NCI-H460 (cell line): ENCODE measurements around the gene RNF44. TPM values are rescaled to one million over a fixed set of nuclear protein-coding genes. Genes with fewer than 3 reads are reported as not detected.

ENCODE experiments used
- DNase-seq: peaks from one replicate; pipeline ENCODE4 v3.0.0-alpha.2; 2016; ENCODE audit warnings: low read depth; ENCODE audit errors: extremely low read depth
- polyA plus RNA-seq: library from polyadenylated mRNA; depleted of rRNA; stranded (reverse); fragments of >200 nt; gene quantifications from 2 replicates; pipeline ENCODE4 v1.2.3, GENCODE V29; 2014; cell fraction: nucleus; rRNA removed
- total RNA-seq: library from RNA; depleted of rRNA; stranded (reverse); fragments of >200 nt; shearing (Covaris generic); gene quantifications from 2 replicates; pipeline ENCODE4 v1.2.3, GENCODE V29; 2014; rRNA removed

RNF44 gene
- total RNA-seq, result 21.6 and 24.5 TPM in 2 replicates
- 37.4 and 49.1 TPM in 2 replicates for polyA plus RNA-seq

- DNase-seq, result peak; percentile 96
Measured at GRCh38 chr5:176536902-176537553, at the start of gene RNF44. RNF44 (minus strand) TSS chr5:176537402; CDS start chr5:176532472, 4,930 bp downstream.

GRCh38 chr5:176583076-176583475 lies 45.9 kb upstream of the RNF44 start:
- DNase-seq, result no peak

- DNase-seq, result no peak
Measured at GRCh38 chr5:176581361-176581760, 44.2 kb upstream of the RNF44 start.

GRCh38 chr5:176579323-176579722 lies 42.1 kb upstream of the RNF44 start:
- DNase-seq, result no peak

GRCh38 chr5:176578391-176578808 lies 41.2 kb upstream of the RNF44 start:
- peak; percentile 50 for DNase-seq

- DNase-seq, result no peak
Measured at GRCh38 chr5:176577312-176578176, 40.3 kb upstream of the RNF44 start.

- no peak for DNase-seq
Measured at GRCh38 chr5:176575488-176576422, 38.6 kb upstream of the RNF44 start.

- no peak for DNase-seq
Measured at GRCh38 chr5:176575066-176575465, 37.9 kb upstream of the RNF44 start.

- DNase-seq, result no peak
Measured at GRCh38 chr5:176574297-176574591, 37.0 kb upstream of the RNF44 start.

GRCh38 chr5:176573564-176574296 lies 36.5 kb upstream of the RNF44 start:
- DNase-seq, result peak; percentile 45

- no peak for DNase-seq
Measured at GRCh38 chr5:176570044-176570443, 32.8 kb upstream of the RNF44 start.

GRCh38 chr5:176568657-176569056 lies 31.5 kb upstream of the RNF44 start:
- no peak for DNase-seq

GRCh38 chr5:176565760-176566288 lies 28.6 kb upstream of the RNF44 start:
- no peak for DNase-seq

GRCh38 chr5:176564002-176564401 lies 26.8 kb upstream of the RNF44 start:
- DNase-seq, result no peak

- DNase-seq, result no peak
Measured at GRCh38 chr5:176562189-176562588, 25.0 kb upstream of the RNF44 start.

- no peak for DNase-seq
Measured at GRCh38 chr5:176561259-176561658, 24.1 kb upstream of the RNF44 start.

GRCh38 chr5:176560364-176560763 lies 23.2 kb upstream of the RNF44 start:
- DNase-seq, result no peak

GRCh38 chr5:176559683-176560082 lies 22.5 kb upstream of the RNF44 start:
- no peak for DNase-seq

GRCh38 chr5:176557846-176558245 lies 20.6 kb upstream of the RNF44 start:
- DNase-seq, result no peak
